IMR-90 (cell line): Measurements from ENCODE around the gene ADGRV1. TPM values are rescaled to one million over a fixed set of nuclear protein-coding genes. Genes with fewer than 3 reads are reported as not detected.

Source experiments
- ATAC-seq: fragments of 200-7000 bp; cut with Tn5 transposase; 2 replicates; pipeline ENCODE4 v1.9.1; 2020; ENCODE audit warnings: low read depth, mild to moderate bottlenecking, moderate library complexity
- BruUV-seq: library from RNA; stranded (reverse); fragments of 400-500 nt; replicated peaks from 2 replicates; lab custom pipeline; 2021; lab: Mats Ljungman, UMichigan
- CTCF ChIA-PET: fragments of 300-600 bp; formaldehyde crosslinking; extraction: SDS; loops from one replicate; lab custom pipeline; 2021; ENCODE audit warnings: antibody characterized with exemption; lab: Yijun Ruan, JAX
- POLR2A ChIA-PET: fragments of 300-600 bp; sonication (Branson Sonifier 250); formaldehyde crosslinking; loops from one replicate; lab custom pipeline; 2022; ENCODE audit warnings: antibody characterized with exemption; ENCODE audit not compliant: unreplicated experiment; lab: Charles Lee
- DNase-seq: peaks from one replicate; pipeline ENCODE4 v3.0.0; 2013
- H2AFZ ChIP-seq: replicated peaks from 2 replicates; pipeline ENCODE3; 2013; ENCODE audit warnings: low read length, mild to moderate bottlenecking; ENCODE audit not compliant: poor library complexity
- H2AK5ac ChIP-seq: 2 replicates; pipeline ENCODE4 v1.6.1; 2013; ENCODE audit warnings: low read depth, low read length, inconsistent platforms
- H2AK9ac ChIP-seq: replicated peaks from 2 replicates; pipeline ENCODE3; 2013; ENCODE audit warnings: mild to moderate bottlenecking, low read depth, low read length, moderate library complexity; ENCODE audit not compliant: poor library complexity
- H2BK120ac ChIP-seq: 2 replicates; pipeline ENCODE4 v1.6.1; 2013; ENCODE audit warnings: low read depth, low read length, inconsistent platforms
- H2BK15ac ChIP-seq: 3 replicates; pipeline ENCODE4 v1.6.1; 2013; ENCODE audit warnings: low read depth, low read length, inconsistent platforms
- H2BK20ac ChIP-seq: 2 replicates; pipeline ENCODE4 v1.6.1; 2013; ENCODE audit warnings: low read depth, mild to moderate bottlenecking, inconsistent platforms, low read length, moderate library complexity
- H2BK5ac ChIP-seq: 2 replicates; pipeline ENCODE4 v1.6.1; 2013; ENCODE audit warnings: mild to moderate bottlenecking, low read depth, low read length, inconsistent platforms; ENCODE audit not compliant: poor library complexity, severe bottlenecking
- H3K14ac ChIP-seq: replicated peaks from 2 replicates; pipeline ENCODE4 v1.6.1; 2013; ENCODE audit warnings: low read depth, low read length, inconsistent platforms
- H3K18ac ChIP-seq: 2 replicates; pipeline ENCODE4 v1.6.1; 2013; ENCODE audit warnings: low read depth, low read length, control low read depth
- H3K23ac ChIP-seq: 2 replicates; pipeline ENCODE4 v1.6.1; 2013; ENCODE audit warnings: low read depth, low read length, inconsistent platforms
- H3K27ac ChIP-seq: 2 replicates; pipeline ENCODE4 v1.5.1; 2013; ENCODE audit warnings: mild to moderate bottlenecking, control low read depth, low read length; ENCODE audit not compliant: insufficient read depth
- H3K27me3 ChIP-seq: 2 replicates; pipeline ENCODE4 v1.6.1; 2013; ENCODE audit warnings: low read length; ENCODE audit not compliant: control insufficient read depth, insufficient read depth
- H3K36me3 ChIP-seq: 2 replicates; pipeline ENCODE4 v1.6.1; 2013; ENCODE audit warnings: low read length, mixed read lengths; ENCODE audit not compliant: control insufficient read depth, insufficient read depth
- H3K4ac ChIP-seq: 2 replicates; pipeline ENCODE4 v1.6.1; 2013; ENCODE audit warnings: low read depth, low read length, inconsistent platforms
- H3K4me1 ChIP-seq: 2 replicates; pipeline ENCODE4 v1.6.1; 2013; ENCODE audit warnings: low read length, mixed read lengths; ENCODE audit not compliant: control insufficient read depth, insufficient read depth
- H3K4me2 ChIP-seq: 2 replicates; pipeline ENCODE4 v1.6.1; 2013; ENCODE audit warnings: low read depth, mild to moderate bottlenecking, control low read depth, low read length, moderate library complexity
- H3K4me3 ChIP-seq: 2 replicates; pipeline ENCODE4 v1.5.1; 2013; ENCODE audit warnings: low read depth, mild to moderate bottlenecking, control low read depth, low read length, moderate library complexity; ENCODE audit not compliant: insufficient read depth
- H3K56ac ChIP-seq: 2 replicates; pipeline ENCODE4 v1.6.1; 2013; ENCODE audit warnings: low read length, inconsistent platforms; ENCODE audit not compliant: insufficient read depth; ENCODE audit errors: extremely low read depth
- H3K79me1 ChIP-seq, 2 experiments: 2 replicates each; pipeline ENCODE4 v1.6.1; 2013; ENCODE audit warnings: low read length in 2 of 2, inconsistent platforms in 1 of 2, low read depth in 1 of 2
- H3K9ac ChIP-seq: 2 replicates; pipeline ENCODE4 v1.6.1; 2013; ENCODE audit warnings: low read depth, low read length, control low read depth
- H3K9me1 ChIP-seq: 2 replicates; pipeline ENCODE4 v1.6.1; 2013; ENCODE audit warnings: low read length, inconsistent platforms; ENCODE audit not compliant: insufficient read depth
- H3K9me3 ChIP-seq: 2 replicates; pipeline ENCODE4 v1.6.1; 2013; ENCODE audit warnings: low read length; ENCODE audit not compliant: control insufficient read depth, insufficient read depth
- H4K20me1 ChIP-seq: 2 replicates; pipeline ENCODE4 v1.6.1; 2013; ENCODE audit warnings: low read length, inconsistent platforms; ENCODE audit not compliant: insufficient read depth
- H4K5ac ChIP-seq: 2 replicates; pipeline ENCODE4 v1.6.1; 2013; ENCODE audit warnings: mild to moderate bottlenecking, low read depth, low read length, control low read depth
- H4K8ac ChIP-seq, 2 experiments: 2 replicates each; pipeline ENCODE4 v1.6.1; 2013; ENCODE audit warnings: low read depth in 2 of 2, low read length in 2 of 2, control low read depth in 1 of 2, inconsistent platforms in 1 of 2
- H4K91ac ChIP-seq: 2 replicates; pipeline ENCODE4 v1.6.1; 2013; ENCODE audit warnings: low read depth, low read length, inconsistent platforms; ENCODE audit not compliant: insufficient read depth
- BHLHE40 ChIP-seq: fragments of 150-350 bp; IDR thresholded peaks from 2 replicates; pipeline ENCODE4 v1.6.1; 2016; ENCODE audit warnings: mild to moderate bottlenecking, low read depth, low read length
- CEBPB ChIP-seq: IDR thresholded peaks from 2 replicates; pipeline ENCODE4 v1.6.1; 2012; ENCODE audit warnings: low read depth, low read length, improper control_type of control experiment
- CHD1 ChIP-seq: IDR thresholded peaks from 2 replicates; pipeline ENCODE4 v1.6.1; 2012; ENCODE audit warnings: low read depth, low read length, improper control_type of control experiment
- FOS ChIP-seq: fragments of 150-350 bp; IDR thresholded peaks from 2 replicates; pipeline ENCODE4 v1.6.1; 2016; ENCODE audit warnings: low read depth, low read length
- MAZ ChIP-seq: IDR thresholded peaks from 2 replicates; pipeline ENCODE4 v1.6.1; 2012; ENCODE audit warnings: low read depth, mild to moderate bottlenecking, low read length, improper control_type of control experiment, moderate library complexity, borderline replicate concordance
- MXI1 ChIP-seq: IDR thresholded peaks from 2 replicates; pipeline ENCODE4 v1.6.1; 2012; ENCODE audit warnings: low read depth, mild to moderate bottlenecking, low read length, moderate library complexity, borderline replicate concordance
- NFE2L2 ChIP-seq: fragments of 150-350 bp; IDR thresholded peaks from 2 replicates; pipeline ENCODE4 v1.6.1; 2016; ENCODE audit warnings: low read depth, mild to moderate bottlenecking, low read length
- POLR2A ChIP-seq: IDR thresholded peaks from 2 replicates; pipeline ENCODE4 v1.6.1; 2012; ENCODE audit warnings: mild to moderate bottlenecking, low read depth, low read length
- RAD21 ChIP-seq: IDR thresholded peaks from 2 replicates; pipeline ENCODE4 v1.6.1; 2012; ENCODE audit warnings: low read length, improper control_type of control experiment
- RCOR1 ChIP-seq: IDR thresholded peaks from 2 replicates; pipeline ENCODE4 v1.6.1; 2012; ENCODE audit warnings: mild to moderate bottlenecking, low read length, improper control_type of control experiment; ENCODE audit not compliant: insufficient replicate concordance
- RFX5 ChIP-seq: IDR thresholded peaks from 2 replicates; pipeline ENCODE4 v1.8.0; 2012; ENCODE audit warnings: low read depth, mild to moderate bottlenecking, low read length, moderate library complexity
- SMC3 ChIP-seq: fragments of 150-350 bp; IDR thresholded peaks from 2 replicates; pipeline ENCODE4 v1.6.1; 2016; ENCODE audit warnings: low read depth, mild to moderate bottlenecking, antibody characterized with exemption, low read length, moderate library complexity
- WGBS, 2 experiments: methylation state at CpG; one replicate each; pipeline versions ENCODE4 v1.1.5 to v1.1.7; 2013; ENCODE audit warnings: missing lambda C conversion rate in 2 of 2; ENCODE audit not compliant: insufficient read length in 1 of 2; ENCODE audit errors: extremely low coverage in 2 of 2; 5-methylcytosine and 5-hydroxymethylcytosine counted together
- dilution Hi-C: fragments of 300-500 bp; cut with HindIII; formaldehyde crosslinking; loops from one replicate; pipeline ENCODE4 v1.14.3; 2018; ENCODE audit warnings: low sequenced_read_pairs; ENCODE audit not compliant: unreplicated experiment
- in situ Hi-C: fragments of 300-500 bp; cut with MboI; formaldehyde crosslinking; loops from 3 replicates; pipeline ENCODE4 v1.14.3; 2019; ENCODE audit warnings: low sequenced_read_pairs, inconsistent platforms, mixed read lengths
- intact Hi-C: fragments of 100-400 bp; cut with micrococcal nuclease; formaldehyde crosslinking; loops from 2 replicates; pipeline ENCODE4 v1.10.0; 2022
- polyA plus RNA-seq, 3 experiments: library from polyadenylated mRNA; depleted of rRNA; stranded (reverse); fragments of >200 nt; gene quantifications; 2 replicates each; pipeline ENCODE4 v1.2.3, GENCODE V29; 2012; ENCODE audit warnings: low replicate concordance in 1 of 3
- total RNA-seq: library from RNA; depleted of rRNA; stranded (reverse); fragments of >200 nt; gene quantifications from 2 replicates; pipeline ENCODE4 v1.2.3, GENCODE V29; 2012
- TF ChIP-seq, protein P1 (sequence below): conservative IDR thresholded peaks from 2 replicates; pipeline ENCODE4 v1.5.1; 2012; ENCODE audit warnings: mild to moderate bottlenecking, low read depth, low read length, improper control_type of control experiment
- TF ChIP-seq, protein P2 (sequence below): fragments of 150-350 bp; IDR thresholded peaks from 2 replicates; pipeline ENCODE4 v1.6.1; 2016; ENCODE audit warnings: low read depth, mild to moderate bottlenecking, low read length, moderate library complexity, borderline replicate concordance

Gene ADGRV1
- total and polyA plus RNA-seq, 2 of the 4 experiments (the other 2 are of a cell fraction): under 0.01 TPM; not detected in 1

DNA sequence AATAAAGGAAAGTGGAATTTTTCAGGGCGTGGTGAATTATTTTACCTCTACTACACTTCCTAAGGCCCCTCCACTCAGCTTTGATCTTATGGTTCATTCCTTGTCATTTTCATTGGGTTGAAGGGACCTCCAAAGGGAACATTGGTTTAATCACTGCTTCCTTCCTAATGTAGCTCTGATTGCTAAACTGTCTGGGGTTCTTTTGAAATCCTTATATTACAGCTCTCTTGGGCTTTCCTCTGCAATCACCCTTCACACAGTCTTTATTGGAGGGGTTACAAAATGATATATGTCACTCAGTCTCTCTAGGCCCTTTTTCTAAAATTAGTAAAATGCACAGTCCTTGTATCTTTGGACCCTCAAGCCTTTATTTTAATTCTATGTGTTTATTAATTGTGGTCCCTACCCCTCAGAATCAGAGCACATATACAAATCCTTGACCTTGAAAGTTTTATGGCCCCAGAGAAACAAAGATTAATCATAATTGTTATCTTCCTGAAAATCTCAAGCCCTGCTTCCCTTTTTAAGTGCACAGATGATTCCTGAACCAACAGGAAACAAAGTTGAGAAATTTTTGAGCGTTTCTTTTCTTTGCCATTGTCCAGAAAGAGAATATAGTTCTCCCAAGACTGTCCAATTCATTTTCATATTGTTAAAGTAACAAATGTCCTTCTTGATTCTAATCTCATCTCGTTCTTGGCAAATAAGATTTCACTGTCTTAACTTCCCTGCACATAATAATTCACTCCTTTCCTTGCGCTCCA, 494.6 kb downstream of the ADGRV1 start:
- H3K4me3 ChIP-seq: no peak overlapping the region
- no peak overlapping the region for H3K9ac ChIP-seq
- no peak overlapping the region for H4K8ac ChIP-seq
- H4K20me1 ChIP-seq: no peaks in the 10 kb centered on the region
- ChIA-PET CTCF (interaction anchor here (0.7 kb wide), 1 partner anchor 1148 kb away, joined by 3 read pairs; no protein-coding TSS in a partner anchor), POLR2A (no interaction called here)
- H3K14ac ChIP-seq: no peak overlapping the region
- no peak for ATAC-seq
- no peak overlapping the region for H3K18ac ChIP-seq
- in situ Hi-C loops (no loop called here), intact Hi-C loops (no loop called here), dilution Hi-C loops (no loop called here)
- H3K27ac ChIP-seq: no peak overlapping the region
- no peak overlapping the region for H2BK120ac ChIP-seq
- DNase-seq: no peak
- H3K79me1 ChIP-seq: no peaks in the 10 kb centered on the region
- H3K4ac ChIP-seq: no peak overlapping the region
- no peaks in the 10 kb centered on the region for H3K36me3 ChIP-seq
- peaks cover 2% of the 10 kb centered on the region; the same call in 1 of the 2 replicates for H3K4me1 ChIP-seq
- no peak overlapping the region for H4K91ac ChIP-seq
- H4K5ac ChIP-seq: no peak overlapping the region
- H3K9me3 ChIP-seq: no peaks in the 10 kb centered on the region
- H2BK5ac ChIP-seq: no peak overlapping the region
- no peak overlapping the region for H2BK15ac ChIP-seq
- H3K56ac ChIP-seq: no peak overlapping the region
- WGBS, 2 experiments: no CpG with 5 or more reads among the region's 4 CpGs
- no peaks in the 10 kb centered on the region for H3K9me1 ChIP-seq
- H3K4me2 ChIP-seq: no peak overlapping the region
- no peak overlapping the region for H3K23ac ChIP-seq
- TF ChIP-seq CHD1: no peak
- TF ChIP-seq BHLHE40: no peak
- no peak for TF ChIP-seq CEBPB
- TF ChIP-seq MAZ: no peak
- no peak for TF ChIP-seq NFE2L2
- TF ChIP-seq MXI1: no peak
- TF ChIP-seq FOS: no peak
- no peak for TF ChIP-seq RFX5
- TF ChIP-seq RAD21: no peak
- TF ChIP-seq POLR2A: no peak
- TF ChIP-seq SMC3: no peak
- no peak for TF ChIP-seq RCOR1
- TF ChIP-seq, protein P1, sequence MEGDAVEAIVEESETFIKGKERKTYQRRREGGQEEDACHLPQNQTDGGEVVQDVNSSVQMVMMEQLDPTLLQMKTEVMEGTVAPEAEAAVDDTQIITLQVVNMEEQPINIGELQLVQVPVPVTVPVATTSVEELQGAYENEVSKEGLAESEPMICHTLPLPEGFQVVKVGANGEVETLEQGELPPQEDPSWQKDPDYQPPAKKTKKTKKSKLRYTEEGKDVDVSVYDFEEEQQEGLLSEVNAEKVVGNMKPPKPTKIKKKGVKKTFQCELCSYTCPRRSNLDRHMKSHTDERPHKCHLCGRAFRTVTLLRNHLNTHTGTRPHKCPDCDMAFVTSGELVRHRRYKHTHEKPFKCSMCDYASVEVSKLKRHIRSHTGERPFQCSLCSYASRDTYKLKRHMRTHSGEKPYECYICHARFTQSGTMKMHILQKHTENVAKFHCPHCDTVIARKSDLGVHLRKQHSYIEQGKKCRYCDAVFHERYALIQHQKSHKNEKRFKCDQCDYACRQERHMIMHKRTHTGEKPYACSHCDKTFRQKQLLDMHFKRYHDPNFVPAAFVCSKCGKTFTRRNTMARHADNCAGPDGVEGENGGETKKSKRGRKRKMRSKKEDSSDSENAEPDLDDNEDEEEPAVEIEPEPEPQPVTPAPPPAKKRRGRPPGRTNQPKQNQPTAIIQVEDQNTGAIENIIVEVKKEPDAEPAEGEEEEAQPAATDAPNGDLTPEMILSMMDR: no peak
- TF ChIP-seq, protein P2, sequence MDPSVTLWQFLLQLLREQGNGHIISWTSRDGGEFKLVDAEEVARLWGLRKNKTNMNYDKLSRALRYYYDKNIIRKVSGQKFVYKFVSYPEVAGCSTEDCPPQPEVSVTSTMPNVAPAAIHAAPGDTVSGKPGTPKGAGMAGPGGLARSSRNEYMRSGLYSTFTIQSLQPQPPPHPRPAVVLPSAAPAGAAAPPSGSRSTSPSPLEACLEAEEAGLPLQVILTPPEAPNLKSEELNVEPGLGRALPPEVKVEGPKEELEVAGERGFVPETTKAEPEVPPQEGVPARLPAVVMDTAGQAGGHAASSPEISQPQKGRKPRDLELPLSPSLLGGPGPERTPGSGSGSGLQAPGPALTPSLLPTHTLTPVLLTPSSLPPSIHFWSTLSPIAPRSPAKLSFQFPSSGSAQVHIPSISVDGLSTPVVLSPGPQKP: no peak
- H2AK5ac ChIP-seq: no peak overlapping the region
- no peak overlapping the region for H2AK9ac ChIP-seq
- no peak overlapping the region for H2AFZ ChIP-seq
- no TSS peak for BruUV-seq
- H3K27me3 ChIP-seq: no peaks in the 10 kb centered on the region
- H2BK20ac ChIP-seq: no peak overlapping the region
